GM21515 (cell line): Measurements from ENCODE around the gene AP4M1.
A peak's percentile ranks its signal among the peaks of the same experiment; 100 is the strongest.
"Not testable (repeated sequence)": the region's sequence is repeated elsewhere in the genome, so short reads cannot be mapped to it uniquely, and the experiment has no call there.

Experiments used
- ATAC-seq: cut with Tn5 transposase; IDR thresholded peaks from one replicate; pipeline ENCODE4 v1.9.1; 2021; ENCODE audit not compliant: unreplicated experiment

The AP4M1 gene

GRCh38 chr7:100130220-100130607, 28.8 kb downstream of the AP4M1 start:
- not testable (repeated sequence) for ATAC-seq

DNA sequence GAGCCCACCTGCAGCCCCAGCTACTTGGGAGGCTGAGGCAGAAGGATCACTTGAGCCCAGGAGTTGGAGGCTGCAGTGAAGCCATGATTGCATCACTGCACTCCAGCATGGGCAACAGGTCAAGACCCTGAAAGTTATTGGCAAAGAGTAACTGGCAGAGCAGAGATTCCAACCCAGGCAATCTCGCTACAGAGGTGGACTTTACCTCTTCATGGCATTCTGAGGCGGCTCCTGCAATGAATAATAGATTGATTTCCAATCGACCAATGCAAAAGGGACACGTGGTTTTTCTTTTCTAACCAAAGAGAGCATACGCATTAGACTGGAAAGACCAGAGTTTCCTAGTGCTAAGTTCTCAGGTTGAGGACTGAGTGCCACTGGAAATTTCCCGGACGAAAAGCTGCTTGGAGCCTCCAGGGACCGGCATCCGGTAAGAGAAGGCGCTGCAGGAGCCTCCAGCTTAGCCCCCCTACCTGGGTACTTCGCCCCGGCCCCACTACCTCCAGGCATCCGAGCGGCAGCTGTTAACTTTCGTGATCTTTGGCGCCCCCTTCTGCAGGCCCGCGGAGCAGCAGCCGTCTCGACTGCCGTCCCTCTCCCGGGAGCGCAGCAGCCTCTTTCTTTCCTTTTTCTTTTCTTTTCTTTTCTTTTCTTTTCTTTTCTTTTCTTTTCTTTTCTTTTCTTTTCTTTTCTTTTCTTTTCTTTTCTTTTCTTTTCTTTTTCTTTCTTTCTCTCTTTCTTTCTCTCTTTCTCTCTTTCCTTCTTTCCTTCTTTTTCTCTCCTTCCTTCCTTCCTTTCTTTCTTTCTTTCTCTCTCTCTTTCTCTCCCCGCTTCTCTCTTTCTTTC, 29.4 kb downstream of the AP4M1 start:
- ATAC-seq: no peak

- ATAC-seq: no peak
These were observed 30.7 kb downstream of the AP4M1 start for GRCh38 chr7:100132126-100132525.

- peak; percentile 51 for ATAC-seq
These were observed 31.3 kb downstream of the AP4M1 start for GRCh38 chr7:100132697-100133151.

GRCh38 chr7:100137851-100138760, 36.7 kb downstream of the AP4M1 start:
- no peak for ATAC-seq

- no peak for ATAC-seq
These were observed 40.1 kb downstream of the AP4M1 start for GRCh38 chr7:100141555-100141949.

DNA sequence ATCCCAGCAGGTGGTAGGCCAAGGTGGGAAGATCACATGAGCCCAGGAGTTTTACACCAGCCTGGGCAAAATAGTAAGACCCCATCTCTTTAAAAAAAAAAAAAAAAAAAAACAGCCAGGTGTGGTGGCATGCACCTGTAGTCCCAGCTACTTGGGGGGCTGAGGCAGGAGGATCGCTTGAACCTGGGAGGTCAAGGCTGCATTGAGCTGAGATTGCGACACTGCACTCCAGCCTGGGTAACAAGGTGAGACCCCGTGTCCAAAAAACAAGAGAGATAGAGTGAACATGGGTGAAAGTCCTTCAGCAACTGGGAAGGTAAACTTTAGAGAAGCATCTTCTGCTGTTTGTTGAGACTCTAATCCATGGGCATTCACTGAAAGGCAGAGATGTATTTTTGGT, 41.0 kb downstream of the AP4M1 start:
- ATAC-seq: no peak

- ATAC-seq: not testable (repeated sequence)
These were observed 44.9 kb downstream of the AP4M1 start for GRCh38 chr7:100146350-100146749.

GRCh38 chr7:100147278-100147677, 45.8 kb downstream of the AP4M1 start:
- no peak for ATAC-seq

DNA sequence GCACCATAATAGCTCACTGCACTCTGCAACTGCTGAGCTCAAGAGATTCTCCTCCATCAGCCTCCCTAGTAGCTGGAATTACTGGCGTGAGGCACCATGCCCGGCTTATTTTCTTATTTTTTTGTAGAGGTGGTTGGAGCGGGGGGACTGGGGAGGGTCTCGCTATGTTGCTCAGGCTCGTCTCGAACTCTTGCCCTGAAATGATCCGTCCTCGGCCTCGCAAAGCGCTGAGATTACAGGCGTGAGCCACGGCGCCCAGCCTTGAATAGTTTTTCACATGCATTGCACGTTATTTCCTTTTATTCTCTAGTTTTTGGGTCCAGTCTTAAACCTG, 46.7 kb downstream of the AP4M1 start:
- ATAC-seq: no peak

DNA sequence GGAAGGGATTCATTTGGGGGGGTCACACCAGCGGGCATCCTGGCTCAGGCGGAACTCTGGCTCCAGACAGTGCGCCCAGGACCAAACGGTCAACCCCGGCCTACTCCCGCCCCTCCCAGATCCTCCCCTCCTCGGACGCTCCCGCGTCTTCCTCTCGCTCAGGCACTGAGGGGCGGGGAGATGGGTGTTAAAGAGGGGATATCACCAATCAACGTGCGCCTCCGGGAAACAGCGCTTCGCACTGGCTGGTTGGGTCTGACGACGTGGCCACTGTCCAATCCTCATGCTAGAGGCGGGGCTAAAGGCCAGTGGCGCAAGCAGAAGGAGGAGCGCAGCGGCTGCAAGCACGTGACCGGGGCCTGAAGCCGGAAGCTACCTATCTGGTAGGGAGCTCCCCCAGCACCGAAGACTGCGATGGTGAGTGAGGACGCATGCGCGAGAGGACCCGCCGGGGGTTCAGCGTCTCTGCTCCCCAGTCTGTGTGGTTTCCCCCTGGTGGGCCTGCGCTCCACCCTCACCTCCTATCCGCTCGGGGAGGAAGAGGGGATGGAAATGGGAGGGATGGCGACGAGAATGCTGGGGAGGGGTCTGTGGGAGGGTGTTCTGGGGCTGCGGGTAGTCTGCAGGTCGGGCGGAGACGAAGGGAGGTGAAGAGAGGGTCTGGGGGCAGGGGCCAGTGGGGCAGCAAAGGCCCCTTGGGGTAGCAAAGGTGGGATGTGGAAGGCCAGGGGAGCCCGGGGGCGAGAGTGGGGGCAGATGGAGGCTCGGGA, 47.3 kb downstream of the AP4M1 start, which contains the start of gene LAMTOR4:
Gene LAMTOR4, plus strand, starts transcription at position 360 of the 770 bp plus-strand sequence. Its CDS starts 55 bp downstream, at position 415.
- ATAC-seq: peak; percentile 98

- no peak for ATAC-seq
These were observed 51.0 kb downstream of the AP4M1 start for GRCh38 chr7:100152404-100152803.

GRCh38 chr7:100152937-100153666, 51.7 kb downstream of the AP4M1 start:
- ATAC-seq: no peak

DNA sequence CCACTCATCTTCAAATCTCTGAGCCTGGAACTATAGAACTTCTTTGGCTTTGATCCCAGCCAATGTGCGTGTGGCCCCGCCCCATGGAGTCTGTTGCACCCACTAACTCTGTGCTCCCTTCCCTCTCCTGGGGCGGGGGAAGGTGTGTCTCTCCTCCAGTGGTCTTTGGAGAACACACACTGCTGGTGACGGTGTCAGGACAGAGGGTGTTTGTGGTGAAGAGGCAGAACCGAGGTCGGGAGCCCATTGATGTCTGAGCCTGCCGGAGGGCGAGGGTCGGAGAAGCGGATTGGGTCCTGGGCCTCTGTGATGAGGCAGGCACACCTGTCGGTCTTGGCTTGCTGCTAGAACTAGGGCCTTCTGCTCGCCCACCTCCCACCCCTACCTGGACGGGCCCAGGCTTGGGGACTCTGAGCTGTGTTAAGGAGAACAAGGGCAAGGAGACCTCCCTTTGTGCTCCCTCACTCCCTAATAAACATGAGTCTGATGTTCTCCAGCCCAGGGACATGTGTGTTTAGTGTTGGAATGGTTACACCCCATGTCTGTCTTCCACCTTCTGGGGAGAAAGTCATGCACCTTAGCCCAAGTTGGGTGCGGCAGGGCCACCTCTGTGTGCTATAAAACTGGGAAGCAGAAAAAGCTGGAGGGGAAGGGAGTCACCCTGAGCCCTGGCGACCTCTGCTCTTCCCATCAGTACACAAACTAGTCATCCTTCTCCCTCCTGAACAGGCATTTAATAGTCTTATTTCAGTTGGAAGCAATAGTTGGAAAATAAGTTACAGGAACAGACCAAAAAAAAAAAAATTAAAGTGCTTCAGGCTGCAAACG, 52.5 kb downstream of the AP4M1 start:
- ATAC-seq: no peak

GRCh38 chr7:100154651-100155491, 53.4 kb downstream of the AP4M1 start:
- no peak for ATAC-seq

- no peak for ATAC-seq
These were observed 54.3 kb downstream of the AP4M1 start for GRCh38 chr7:100155553-100156317.

- ATAC-seq: no peak
These were observed 55.1 kb downstream of the AP4M1 start for GRCh38 chr7:100156331-100157068.
